HL-60 (cell line): ENCODE data around the gene MYCL.

ENCODE experiments used
- DNase-seq, 2 experiments: peaks; one replicate each; pipeline ENCODE4 v3.0.0-alpha.2; 2010 to 2020; ENCODE audit warnings: low read depth in 1 of 2, low spot score in 1 of 2
- H3K27ac ChIP-seq: fragments of 250-450 bp; sonication (Bioruptor Pico); replicated peaks from 2 replicates; pipeline ENCODE4 v1.5.1; 2020; ENCODE audit warnings: mild to moderate bottlenecking, moderate library complexity
- H3K27me3 ChIP-seq: fragments of 250-450 bp; sonication (Bioruptor Pico); 2 replicates; pipeline ENCODE4 v1.5.1; 2021; ENCODE audit warnings: mild to moderate bottlenecking, moderate library complexity; ENCODE audit not compliant: insufficient read depth, poor library complexity, severe bottlenecking
- H3K4me3 ChIP-seq: replicated peaks from 2 replicates; pipeline ENCODE4 v1.5.1; 2011; ENCODE audit warnings: mild to moderate bottlenecking, control low read depth, low read length; ENCODE audit not compliant: insufficient read depth
- CTCF ChIP-seq: IDR thresholded peaks from one replicate; pipeline ENCODE4 v1.5.1; 2011; ENCODE audit warnings: low read length, control low read depth, inconsistent platforms; ENCODE audit not compliant: insufficient read depth
- GABPA ChIP-seq: IDR thresholded peaks from 2 replicates; pipeline ENCODE4 v1.6.1; 2012; ENCODE audit warnings: low read depth
- POLR2AphosphoS5 ChIP-seq: IDR thresholded peaks from 2 replicates; pipeline ENCODE4 v1.6.1; 2012; ENCODE audit warnings: low read depth
- REST ChIP-seq: IDR thresholded peaks from 2 replicates; pipeline ENCODE4 v1.6.1; 2012; ENCODE audit warnings: low read depth; ENCODE audit not compliant: insufficient replicate concordance
- SPI1 ChIP-seq: IDR thresholded peaks from 2 replicates; pipeline ENCODE4 v1.6.1; 2012; ENCODE audit warnings: low read depth, mild to moderate bottlenecking, borderline replicate concordance

Gene MYCL

GRCh38 chr1:39861003-39861402, 40.7 kb downstream of the MYCL start:
- no peak for TF ChIP-seq REST
- TF ChIP-seq GABPA = no peak
- no peak for TF ChIP-seq SPI1
- TF ChIP-seq CTCF = no peak
- TF ChIP-seq POLR2AphosphoS5 = no peak

GRCh38 chr1:39859859-39860812, 41.6 kb downstream of the MYCL start:
- no peak for TF ChIP-seq REST
- no peak for TF ChIP-seq SPI1
- TF ChIP-seq GABPA = no peak
- TF ChIP-seq POLR2AphosphoS5 = no peak
- TF ChIP-seq CTCF = no peak
- no peaks in the 10 kb centered on the region for H3K27me3 ChIP-seq
- no peak for DNase-seq
- no peak overlapping the region for H3K27ac ChIP-seq
- H3K4me3 ChIP-seq = no peak overlapping the region

More at GRCh38 chr1:39861003-39861402, 40.7 kb downstream of the MYCL start:
- Histone ChIP-seq H3K27ac (no peak overlapping the region), H3K4me3 (no peak overlapping the region), H3K27me3 (no peaks in the 10 kb centered on the region)
- no peak for DNase-seq

GRCh38 chr1:39858315-39858714, 43.4 kb downstream of the MYCL start:
- TF ChIP-seq CTCF (no peak), POLR2AphosphoS5 (no peak), GABPA (no peak), REST (no peak), SPI1 (no peak)
- DNase-seq = no peak
- Histone ChIP-seq H3K4me3 (no peak overlapping the region), H3K27ac (no peak overlapping the region), H3K27me3 (no peaks in the 10 kb centered on the region)
